SK-N-MC (cell line): ENCODE measurements around the gene RGS3.

ENCODE experiments used
- EZH2 ChIP-seq: fragments of 200-600 bp; sonication (generic); IDR thresholded peaks from one replicate; pipeline ENCODE4 v1.6.1; 2017; ENCODE audit warnings: antibody characterized with exemption
- POLR2AphosphoS5 ChIP-seq: IDR thresholded peaks from 2 replicates; pipeline ENCODE4 v1.6.1; 2012; ENCODE audit warnings: mild to moderate bottlenecking, low read depth, low read length, borderline replicate concordance

- TF ChIP-seq EZH2 (no peak), POLR2AphosphoS5 (no peak)
These were observed 41.4 kb downstream of the RGS3 start for GRCh38 chr9:113504725-113505590.
